Activated naive CD4-positive, alpha-beta T cell treated with anti-CD3 and anti-CD28 coated beads, Interleukin-2, amount 10 ng/mL, durations not matched to agents 7 days and 5 days (primary cell): ENCODE data around the gene TGFBR1.
A peak's percentile ranks its signal among the peaks of the same experiment; 100 is the strongest.

ENCODE experiments used
- CTCF ChIA-PET: fragments of 350-600 bp; sonication (Branson Sonifier 250); formaldehyde crosslinking; loops from one replicate; lab custom pipeline; 2021; ENCODE audit warnings: antibody characterized with exemption; lab: Charles Lee
- DNase-seq: peaks from one replicate; pipeline ENCODE4 v3.0.0-alpha.2; 2020
- H3K27ac Mint-ChIP-seq: one replicate; pipeline ENCODE4 v1.8.0; 2021; ENCODE audit warnings: mild to moderate bottlenecking, moderate library complexity, mixed read lengths
- H3K27me3 Mint-ChIP-seq: one replicate; pipeline ENCODE4 v1.8.0; 2021; ENCODE audit warnings: mild to moderate bottlenecking, mixed read lengths
- H3K36me3 Mint-ChIP-seq: one replicate; pipeline ENCODE4 v1.8.0; 2021; ENCODE audit warnings: mixed read lengths
- H3K4me1 Mint-ChIP-seq: one replicate; pipeline ENCODE4 v1.8.0; 2021; ENCODE audit warnings: mixed read lengths
- H3K4me3 Mint-ChIP-seq: one replicate; pipeline ENCODE4 v1.8.0; 2021; ENCODE audit warnings: mild to moderate bottlenecking, moderate library complexity, mixed read lengths
- H3K9me3 Mint-ChIP-seq: one replicate; pipeline ENCODE4 v1.8.0; 2021; ENCODE audit warnings: mixed read lengths

TGFBR1 gene

DNA sequence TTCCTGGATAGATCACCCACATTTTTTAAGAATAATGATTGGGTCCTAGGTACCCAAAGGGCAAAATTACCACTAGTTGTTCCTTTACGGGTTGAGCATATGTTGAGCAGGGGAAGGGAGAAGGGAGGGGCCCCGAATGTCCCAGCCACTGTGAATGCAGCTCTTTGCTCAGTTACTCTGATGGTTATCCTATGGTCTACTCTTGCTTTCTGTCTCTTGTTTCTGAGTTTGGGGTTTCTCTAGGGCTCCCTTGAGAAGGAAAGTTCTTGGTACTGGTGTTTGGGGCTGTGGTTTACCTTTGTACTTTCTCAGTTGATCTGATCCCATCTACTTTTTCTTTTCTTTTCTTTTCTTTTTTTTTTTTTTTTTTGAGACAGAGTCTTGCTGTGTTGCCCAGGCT is 61.2 kb downstream of the TGFBR1 start:
- Mint-ChIP-seq H3K9me3 (no peaks in the 10 kb centered on the region), H3K4me3 (no peak overlapping the region), H3K36me3 (no peaks in the 10 kb centered on the region), H3K27ac (no peak overlapping the region), H3K27me3 (peaks cover 19% of the 10 kb centered on the region), H3K4me1 (peaks cover 39% of the 10 kb centered on the region)
- CTCF ChIA-PET, result interaction anchor here (0.6 to 1.7 kb wide), 3 partner anchors 19 to 637 kb away, joined by 3 to 4 read pairs (median 4); no protein-coding TSS in a partner anchor
- peak; percentile 45 for DNase-seq

DNA sequence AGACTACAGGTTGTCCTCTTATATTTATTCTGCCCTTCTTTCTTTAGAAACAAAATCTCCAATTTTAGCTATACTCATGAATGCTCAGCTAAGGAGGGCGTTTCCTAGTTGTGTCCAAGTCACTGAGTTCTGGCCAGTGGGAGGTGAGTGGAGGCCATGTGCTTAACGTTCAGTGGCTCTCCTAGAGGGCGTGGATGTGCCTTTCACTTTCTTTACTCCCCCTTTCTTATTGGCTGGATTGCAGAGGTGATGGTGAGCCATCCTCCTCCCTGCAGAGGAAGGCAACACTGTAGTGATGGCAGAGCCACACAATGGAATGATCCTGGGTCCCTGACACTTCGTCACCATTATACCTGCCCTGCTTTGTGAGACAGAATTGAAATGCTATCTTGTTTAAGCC is 62.2 kb downstream of the TGFBR1 start:
- no peak for DNase-seq
- Mint-ChIP-seq H3K4me3 (no peak overlapping the region), H3K4me1 (peaks cover 39% of the 10 kb centered on the region), H3K27ac (no peak overlapping the region), H3K9me3 (no peaks in the 10 kb centered on the region), H3K36me3 (no peaks in the 10 kb centered on the region), H3K27me3 (peaks cover 27% of the 10 kb centered on the region)
- CTCF ChIA-PET, result interaction anchor here (0.7 to 1.5 kb wide), 5 partner anchors 10 to 107 kb away, joined by 3 to 5 read pairs (median 4); no protein-coding TSS in a partner anchor

DNA sequence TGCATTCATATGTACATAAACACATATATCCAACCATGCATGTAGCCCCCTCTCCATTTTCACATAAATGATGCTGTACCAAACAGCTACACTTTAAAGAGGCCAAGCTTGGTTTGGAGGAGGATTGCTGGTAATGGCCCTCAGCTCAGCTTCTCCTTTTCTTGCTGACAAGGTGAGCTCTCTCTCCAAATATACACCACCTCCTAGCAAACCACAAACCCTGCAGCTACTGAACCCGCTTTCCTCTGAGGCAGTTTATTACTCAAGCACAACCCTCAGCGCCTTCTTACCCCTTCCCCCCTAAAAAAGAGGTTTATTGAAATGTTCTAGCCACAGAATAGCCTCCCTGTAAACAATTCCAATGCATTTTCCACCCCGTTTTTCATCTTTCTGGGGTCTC is 62.8 kb downstream of the TGFBR1 start:
- H3K27me3 Mint-ChIP-seq, result peaks cover 28% of the 10 kb centered on the region
- DNase-seq, result peak; percentile 37
- H3K27ac Mint-ChIP-seq, result peak overlapping the region; percentile 13
- no peak overlapping the region for H3K4me3 Mint-ChIP-seq
- no peaks in the 10 kb centered on the region for H3K36me3 Mint-ChIP-seq
- H3K4me1 Mint-ChIP-seq, result peaks cover 36% of the 10 kb centered on the region
- H3K9me3 Mint-ChIP-seq, result no peaks in the 10 kb centered on the region
- CTCF ChIA-PET, result interaction anchor here (0.7 to 1.5 kb wide), 6 partner anchors 11 to 106 kb away, joined by 3 to 5 read pairs (median 4); no protein-coding TSS in a partner anchor

GRCh38 chr9:99169086-99169485 is 64.2 kb downstream of the TGFBR1 start:
- H3K36me3 Mint-ChIP-seq, result no peaks in the 10 kb centered on the region

DNA sequence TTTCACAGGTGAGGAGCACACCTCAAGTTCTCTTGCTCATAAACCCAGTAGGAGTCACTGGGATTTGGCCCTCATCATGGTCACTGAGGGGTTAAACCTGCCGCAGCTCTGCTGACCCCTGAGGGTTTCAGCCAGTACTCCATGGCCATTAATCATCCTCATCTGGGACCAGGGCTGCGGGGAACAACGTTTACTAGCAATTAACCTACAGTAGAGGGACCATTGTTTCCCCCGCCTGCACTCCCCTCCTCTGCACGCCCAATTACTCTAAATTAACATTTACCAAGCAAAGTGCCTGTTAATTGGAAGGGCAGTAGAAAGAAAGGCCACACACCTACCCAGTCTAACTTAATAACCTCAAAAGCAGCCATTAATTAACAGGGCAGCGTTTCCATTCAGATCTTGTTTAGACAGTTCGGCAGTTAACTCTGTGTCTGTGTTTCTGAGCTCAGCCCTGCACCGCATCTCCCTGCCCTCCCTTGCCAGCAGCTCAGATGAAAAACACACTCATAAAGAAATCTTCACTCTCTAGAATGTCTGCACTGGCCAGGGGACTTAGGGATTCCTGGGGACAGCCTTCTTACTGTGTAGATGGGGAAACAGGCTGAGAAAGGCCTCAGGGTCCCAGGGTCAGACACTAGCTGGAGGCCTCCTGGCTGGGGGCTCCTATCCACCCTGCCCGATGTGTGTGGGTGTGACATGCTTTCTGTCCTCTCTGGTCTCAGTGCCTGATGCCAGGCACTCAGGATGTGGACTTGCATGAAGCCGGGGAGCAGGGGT is 65.3 kb downstream of the TGFBR1 start:
- no peak for DNase-seq
- H3K36me3 Mint-ChIP-seq, result no peaks in the 10 kb centered on the region
- peaks cover 32% of the 10 kb centered on the region for H3K4me1 Mint-ChIP-seq
- CTCF ChIA-PET, result no interaction called here
- no peaks in the 10 kb centered on the region for H3K9me3 Mint-ChIP-seq
- H3K27ac Mint-ChIP-seq, result no peak overlapping the region
- no peak overlapping the region for H3K4me3 Mint-ChIP-seq
- H3K27me3 Mint-ChIP-seq, result peaks cover 27% of the 10 kb centered on the region

More at GRCh38 chr9:99169086-99169485, 64.2 kb downstream of the TGFBR1 start:
- no peak overlapping the region for H3K4me3 Mint-ChIP-seq
- DNase-seq, result no peak
- H3K9me3 Mint-ChIP-seq, result no peaks in the 10 kb centered on the region
- H3K4me1 Mint-ChIP-seq, result peaks cover 32% of the 10 kb centered on the region
- CTCF ChIA-PET, result no interaction called here
- H3K27ac Mint-ChIP-seq, result no peak overlapping the region
- peaks cover 27% of the 10 kb centered on the region for H3K27me3 Mint-ChIP-seq

DNA sequence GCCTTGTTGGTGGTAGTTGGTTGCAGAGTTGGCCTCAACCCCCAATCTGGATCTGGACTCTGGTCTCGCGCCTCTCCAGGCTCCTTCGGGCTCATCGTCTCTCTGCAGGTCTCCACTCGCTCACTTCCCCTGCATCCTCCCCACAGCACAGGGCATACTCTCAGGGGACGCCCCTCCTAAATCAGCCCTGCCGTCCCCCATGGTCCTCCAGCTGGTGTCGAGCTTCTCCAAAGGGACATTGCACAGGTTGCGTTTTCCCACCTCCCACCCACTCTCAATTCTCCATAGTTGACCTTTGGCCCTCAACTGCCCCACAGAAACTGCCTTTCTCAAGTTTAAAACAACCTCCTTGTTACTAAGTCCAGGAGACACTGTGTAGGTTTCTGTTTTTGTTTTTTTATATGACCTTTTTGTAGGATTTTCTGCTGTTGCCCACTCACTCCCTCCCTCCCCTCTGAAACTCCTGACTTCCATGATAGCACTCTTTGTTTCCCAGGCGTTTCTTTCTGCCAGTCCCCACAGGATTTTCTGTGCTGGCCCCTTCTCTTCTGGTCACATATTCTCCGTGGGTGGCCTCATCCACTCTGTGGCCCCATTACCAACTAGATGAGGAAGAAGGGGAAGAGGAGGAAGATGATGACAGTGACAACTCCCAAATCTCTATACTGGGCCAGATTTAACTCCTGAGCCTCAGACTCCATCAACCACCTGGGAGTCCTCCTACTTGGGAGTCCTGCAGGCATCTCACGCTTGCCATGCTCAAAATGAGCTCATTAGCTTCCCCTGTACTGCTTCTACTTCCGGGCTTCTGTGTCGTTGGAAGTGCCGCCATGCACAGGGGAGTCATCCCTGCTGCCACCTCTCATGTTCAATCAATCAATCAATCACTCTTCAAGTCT is 66.6 kb downstream of the TGFBR1 start:
- no peak overlapping the region for H3K4me3 Mint-ChIP-seq
- H3K36me3 Mint-ChIP-seq, result no peaks in the 10 kb centered on the region
- no peak overlapping the region for H3K27ac Mint-ChIP-seq
- peaks cover 27% of the 10 kb centered on the region for H3K27me3 Mint-ChIP-seq
- H3K4me1 Mint-ChIP-seq, result peaks cover 20% of the 10 kb centered on the region
- no peak for DNase-seq
- no peaks in the 10 kb centered on the region for H3K9me3 Mint-ChIP-seq
- CTCF ChIA-PET, result interaction anchor here (0.6 to 1.2 kb wide), 4 partner anchors 22 to 196 kb away, joined by 3 to 4 read pairs (median 3); no protein-coding TSS in a partner anchor

DNA sequence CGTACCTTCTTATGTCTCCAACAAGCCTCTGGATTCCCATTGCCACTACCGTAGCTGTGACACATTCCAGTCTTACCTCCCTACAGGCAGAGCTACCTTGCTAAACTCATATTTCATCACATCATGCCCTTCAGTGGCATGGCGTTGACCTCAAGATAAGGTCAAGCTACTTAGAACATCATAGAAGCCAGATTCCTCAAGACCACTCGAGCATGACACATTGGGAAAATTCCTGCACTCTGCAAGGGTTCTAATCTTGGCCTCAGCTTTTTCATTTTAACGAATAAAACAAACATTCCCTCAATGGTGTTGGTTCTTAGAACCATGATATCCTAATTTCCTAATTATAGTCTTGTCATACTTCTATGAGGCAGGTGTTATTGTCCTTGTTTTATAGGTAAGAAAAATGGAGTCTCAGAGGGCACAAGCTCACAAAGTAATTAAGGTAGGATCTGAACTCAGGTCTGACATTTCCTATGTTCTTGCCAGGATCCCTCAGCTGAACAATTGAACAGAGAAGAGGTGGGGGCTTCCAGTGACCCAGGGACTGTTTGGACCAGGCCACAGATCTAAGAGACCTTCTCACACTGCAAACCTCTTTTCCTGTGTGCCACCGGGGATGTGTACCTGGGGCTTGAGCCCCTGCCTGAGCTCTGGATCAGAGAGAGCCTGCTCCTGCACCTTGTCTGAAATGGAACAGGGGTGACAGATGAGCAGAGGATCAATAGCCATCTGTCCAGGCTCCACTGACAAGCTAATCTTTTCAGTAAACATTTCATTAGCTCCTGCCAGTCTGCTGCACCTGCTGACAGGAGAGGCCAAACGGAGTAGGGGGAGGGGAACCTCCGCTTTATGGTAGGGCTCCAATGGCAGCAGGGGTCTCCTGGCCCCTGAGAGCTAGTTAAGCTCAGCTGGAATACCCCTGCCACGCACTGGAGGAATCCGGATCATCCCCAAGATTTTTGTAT is 67.5 kb downstream of the TGFBR1 start:
- Mint-ChIP-seq H3K27ac (no peak overlapping the region), H3K27me3 (peaks cover 27% of the 10 kb centered on the region), H3K4me3 (no peak overlapping the region), H3K4me1 (peaks cover 13% of the 10 kb centered on the region), H3K9me3 (no peaks in the 10 kb centered on the region), H3K36me3 (no peaks in the 10 kb centered on the region)
- no peak for DNase-seq
- CTCF ChIA-PET, result interaction anchor here (0.6 to 2.1 kb wide), 5 partner anchors 12 to 197 kb away, joined by 3 to 6 read pairs (median 3); no protein-coding TSS in a partner anchor

DNA sequence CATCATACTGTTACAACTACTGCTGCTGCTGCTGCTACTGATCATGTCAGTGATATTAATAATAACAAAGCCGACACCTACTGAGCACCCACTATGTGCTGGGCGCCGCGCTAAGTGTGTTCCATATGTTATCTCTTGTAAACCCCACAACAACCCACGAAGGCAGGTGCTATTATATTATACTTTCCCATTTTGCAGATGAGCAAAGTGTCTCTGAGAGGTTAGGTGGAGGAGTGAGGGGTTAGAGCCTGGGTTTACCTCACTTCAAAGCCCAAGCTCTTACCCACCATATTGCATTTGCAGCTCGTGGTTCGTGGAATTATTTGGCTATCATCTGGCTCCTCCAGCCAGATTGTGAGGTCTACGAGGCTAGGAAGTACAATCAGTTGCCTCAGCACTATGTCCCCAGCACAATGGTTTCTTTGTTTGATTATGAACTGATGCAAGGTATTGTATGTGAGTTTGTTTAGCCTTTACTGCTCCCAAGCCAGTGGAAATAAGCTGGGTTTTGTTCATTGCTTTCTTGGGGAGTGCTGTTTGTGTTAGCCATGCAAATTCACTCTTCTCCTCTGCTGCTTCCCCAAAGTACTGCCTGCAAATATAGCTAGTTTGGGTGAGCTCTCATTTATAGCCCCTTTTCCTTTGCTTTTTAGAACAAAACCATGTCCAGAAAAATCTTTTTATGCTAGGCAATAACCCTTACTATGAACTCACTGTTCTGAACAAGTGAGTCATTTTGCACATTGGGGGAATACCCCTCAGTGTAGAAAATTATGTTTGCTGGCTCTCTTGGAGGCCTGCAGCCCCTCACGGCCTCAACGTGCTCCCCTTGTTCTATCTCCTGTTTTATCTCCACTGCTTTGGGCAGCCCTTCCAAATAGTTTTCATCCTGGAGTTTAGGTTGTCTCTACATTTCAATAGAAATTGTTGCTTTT is 68.9 kb downstream of the TGFBR1 start:
- Mint-ChIP-seq H3K4me3 (no peak overlapping the region), H3K4me1 (no peaks in the 10 kb centered on the region), H3K36me3 (no peaks in the 10 kb centered on the region), H3K27ac (no peak overlapping the region), H3K27me3 (peaks cover 27% of the 10 kb centered on the region), H3K9me3 (no peaks in the 10 kb centered on the region)
- CTCF ChIA-PET, result interaction anchor here (1.0 to 2.1 kb wide), 2 partner anchors 11 to 12 kb away, joined by 3 to 6 read pairs; no protein-coding TSS in a partner anchor
- no peak for DNase-seq

DNA sequence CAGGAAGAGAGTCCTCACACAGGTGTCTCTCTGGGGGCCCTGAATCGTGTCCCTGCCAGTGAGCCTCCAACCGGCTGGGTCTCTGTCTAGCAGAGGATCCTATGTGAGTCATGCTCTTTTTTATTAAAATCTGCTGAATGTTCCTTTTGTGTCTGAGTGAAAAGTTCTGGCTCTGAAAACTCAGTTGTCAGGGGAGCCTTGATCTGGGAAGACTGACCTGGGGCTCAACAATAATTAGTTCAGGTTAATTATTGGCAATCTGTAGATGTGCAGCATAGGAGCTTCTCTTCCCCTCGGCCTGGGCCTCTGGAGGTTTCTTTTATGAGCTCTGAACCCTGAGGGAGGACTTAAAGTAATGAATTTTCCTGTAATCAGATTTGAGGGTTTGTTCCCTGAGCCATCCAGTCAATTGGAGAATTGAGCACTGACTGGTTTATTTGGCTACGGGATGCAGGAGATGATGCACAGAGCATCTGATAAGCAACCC is 71.7 kb downstream of the TGFBR1 start:
- no peak overlapping the region for H3K4me3 Mint-ChIP-seq
- peaks cover 18% of the 10 kb centered on the region for H3K4me1 Mint-ChIP-seq
- CTCF ChIA-PET, result interaction anchor here (1.9 to 3.2 kb wide), 2 partner anchors 12 to 178 kb away, joined by 6 to 16 read pairs; no protein-coding TSS in a partner anchor
- H3K36me3 Mint-ChIP-seq, result no peaks in the 10 kb centered on the region
- no peak for DNase-seq
- peaks cover 13% of the 10 kb centered on the region for H3K27me3 Mint-ChIP-seq
- H3K9me3 Mint-ChIP-seq, result no peaks in the 10 kb centered on the region
- H3K27ac Mint-ChIP-seq, result no peak overlapping the region

- Mint-ChIP-seq H3K27ac (no peak overlapping the region), H3K4me1 (peaks cover 27% of the 10 kb centered on the region), H3K27me3 (peaks cover 4% of the 10 kb centered on the region), H3K36me3 (no peaks in the 10 kb centered on the region), H3K4me3 (no peak overlapping the region), H3K9me3 (no peaks in the 10 kb centered on the region)
- DNase-seq, result no peak
- CTCF ChIA-PET, result interaction anchor here (1.5 to 3.2 kb wide), 3 partner anchors 10 to 180 kb away, joined by 4 to 16 read pairs (median 6); no protein-coding TSS in a partner anchor
Measured at GRCh38 chr9:99177576-99178366, 72.9 kb downstream of the TGFBR1 start.

DNA sequence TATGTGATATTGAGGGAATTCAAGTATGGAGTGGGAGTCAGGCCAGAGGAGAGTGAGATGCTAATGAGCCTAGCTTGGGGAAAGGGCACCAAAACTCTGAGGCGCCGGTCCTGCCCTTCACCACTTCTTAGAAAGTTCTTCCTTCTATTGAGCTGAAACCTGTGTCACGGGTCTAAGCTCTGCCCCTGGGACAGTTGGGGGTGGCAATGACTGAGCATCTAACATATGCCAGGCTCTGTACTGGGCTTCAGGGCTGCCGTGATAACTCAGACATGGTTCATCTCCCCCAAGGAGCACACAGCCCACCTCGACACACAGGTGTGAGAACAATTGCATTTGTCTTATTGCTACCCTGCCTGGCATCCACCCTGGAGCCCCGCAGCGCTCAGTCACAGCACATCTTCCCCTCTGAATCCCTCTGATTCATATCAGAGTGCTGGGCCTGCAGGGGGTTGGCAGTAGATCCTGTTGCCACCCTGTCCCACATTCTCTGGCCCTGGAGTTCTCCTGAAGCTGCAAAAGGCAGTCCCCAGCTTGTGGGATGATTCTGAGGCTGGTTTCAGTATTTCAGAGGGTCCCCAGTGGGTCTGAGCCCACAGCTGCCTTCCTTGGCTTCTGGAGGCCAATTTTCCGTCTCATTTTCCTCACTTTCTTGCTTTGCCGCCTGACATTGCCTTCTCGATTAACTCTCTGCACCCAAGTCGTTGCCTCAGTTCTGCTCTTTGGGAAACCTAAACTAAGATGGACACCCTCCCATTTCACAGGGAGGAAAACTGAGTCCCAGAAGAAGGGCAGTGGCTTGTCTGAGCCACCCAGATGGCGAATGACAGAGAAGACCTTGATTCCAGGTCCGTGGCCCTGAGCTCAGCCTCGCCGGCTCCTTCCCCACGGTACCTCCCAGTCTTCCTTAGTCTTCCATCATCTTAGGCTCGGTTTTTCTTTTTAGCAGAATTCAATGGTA is 74.3 kb downstream of the TGFBR1 start:
- Mint-ChIP-seq H3K36me3 (no peaks in the 10 kb centered on the region), H3K4me1 (peaks cover 33% of the 10 kb centered on the region), H3K4me3 (no peak overlapping the region), H3K27me3 (peaks cover 4% of the 10 kb centered on the region), H3K27ac (no peak overlapping the region), H3K9me3 (no peaks in the 10 kb centered on the region)
- CTCF ChIA-PET, result interaction anchor here (1.5 to 3.2 kb wide), 2 partner anchors 11 to 15 kb away, joined by 4 to 16 read pairs; no protein-coding TSS in a partner anchor
- DNase-seq, result no peak
